ENCODE measurements around the gene CYTH1. TPM values are rescaled to one million over a fixed set of nuclear protein-coding genes. Genes with fewer than 3 reads are reported as not detected.

The CYTH1 gene
- total RNA-seq, 4 donors from 2014 or later, result 103 to 156 (median 142) TPM

GRCh38 chr17:78788451-78788850 lies 6.4 kb upstream of the CYTH1 start:
- no peak for DNase-seq
- no peak for TF ChIP-seq POLR2AphosphoS5 (IDR thresholded peaks at IDR 0.05)
- no peak for TF ChIP-seq POLR2A (IDR thresholded peaks at IDR 0.05)
- no peak for TF ChIP-seq EP300 (IDR thresholded peaks at IDR 0.05; ENCODE audit: low read depth)
- no peak for TF ChIP-seq CTCF (IDR thresholded peaks at IDR 0.05)
- no peak overlapping the region for H3K27ac ChIP-seq
- WGBS, 2 donors (ENCODE audit: low coverage in 1 of 2), result 85 to 98% methylated on average over 3 to 7 of the region's 7 CpGs
- H3K36me3 ChIP-seq, result no peaks in the 10 kb centered on the region
- H3K4me1 ChIP-seq, result peaks cover 8 to 34% (median 16%) of the 10 kb centered on the region in 4 donors
- no peaks in the 10 kb centered on the region for H3K9me3 ChIP-seq
- no peak overlapping the region for H3K4me3 ChIP-seq
- in situ Hi-C loops (cut with MboI; ENCODE audit: low pct_ligation_motif_present in 1 of 4, low pct_unique_long_range_greater_than_20kb in 1 of 4, low sequenced_read_pairs in 3 of 4) (no loop called here), intact Hi-C loops (cut with DNase I; ENCODE audit: low total_unique reads) (no loop called here)
- H3K27me3 ChIP-seq, result no peaks in the 10 kb centered on the region

GRCh38 chr17:78787444-78787843 lies 5.4 kb upstream of the CYTH1 start:
- intact Hi-C loops (cut with DNase I; ENCODE audit: low total_unique reads), result no loop called here
- H3K36me3 ChIP-seq, result no peaks in the 10 kb centered on the region
- no peak for DNase-seq
- TF ChIP-seq POLR2A (IDR thresholded peaks at IDR 0.05) (no peak), CTCF (IDR thresholded peaks at IDR 0.05) (no peak), POLR2AphosphoS5 (IDR thresholded peaks at IDR 0.05) (no peak), EP300 (IDR thresholded peaks at IDR 0.05; ENCODE audit: low read depth) (no peak)
- no peaks in the 10 kb centered on the region for H3K27me3 ChIP-seq
- H3K4me3 ChIP-seq, result no peak overlapping the region
- peaks cover 11 to 43% (median 22%) of the 10 kb centered on the region in 4 donors for H3K4me1 ChIP-seq
- in situ Hi-C loops (cut with MboI; ENCODE audit: low pct_ligation_motif_present in 1 of 4, low pct_unique_long_range_greater_than_20kb in 1 of 4, low sequenced_read_pairs in 3 of 4), result no loop called here
- H3K9me3 ChIP-seq, result no peaks in the 10 kb centered on the region
- 86% methylated on average over 7 of the region's 7 CpGs; no CpG with 5 or more reads in 1 of the 2 donors for WGBS, 2 donors (ENCODE audit: low coverage in 1 of 2)
- H3K27ac ChIP-seq, result no peak overlapping the region

- H3K4me3 ChIP-seq, result no peak overlapping the region
- intact Hi-C loops (cut with DNase I; ENCODE audit: low total_unique reads), result no loop called here
- H3K27ac ChIP-seq, result no peak overlapping the region
- H3K27me3 ChIP-seq, result no peaks in the 10 kb centered on the region
- no peak for DNase-seq
- H3K4me1 ChIP-seq, result peaks cover 11 to 38% (median 28%) of the 10 kb centered on the region in 4 donors
- H3K36me3 ChIP-seq, result no peaks in the 10 kb centered on the region
- WGBS, 2 donors (ENCODE audit: low coverage in 1 of 2), result 95 to 100% methylated on average over 1 of the region's 1 CpG
- TF ChIP-seq CTCF (IDR thresholded peaks at IDR 0.05), result no peak
- TF ChIP-seq POLR2A (IDR thresholded peaks at IDR 0.05), result no peak
- TF ChIP-seq POLR2AphosphoS5 (IDR thresholded peaks at IDR 0.05), result no peak
- no peak for TF ChIP-seq EP300 (IDR thresholded peaks at IDR 0.05; ENCODE audit: low read depth)
- in situ Hi-C loops (cut with MboI; ENCODE audit: low pct_ligation_motif_present in 1 of 4, low pct_unique_long_range_greater_than_20kb in 1 of 4, low sequenced_read_pairs in 3 of 4), result no loop called here
- no peaks in the 10 kb centered on the region for H3K9me3 ChIP-seq
These were observed 3.6 kb upstream of the CYTH1 start for GRCh38 chr17:78785663-78786057.

- peaks cover 11 to 39% (median 29%) of the 10 kb centered on the region in 4 donors for H3K4me1 ChIP-seq
- DNase-seq, result no peak
- no peak for TF ChIP-seq CTCF (IDR thresholded peaks at IDR 0.05)
- no peak for TF ChIP-seq POLR2A (IDR thresholded peaks at IDR 0.05)
- TF ChIP-seq POLR2AphosphoS5 (IDR thresholded peaks at IDR 0.05), result no peak
- TF ChIP-seq EP300 (IDR thresholded peaks at IDR 0.05; ENCODE audit: low read depth), result no peak
- intact Hi-C loops (cut with DNase I; ENCODE audit: low total_unique reads), result no loop called here
- 80 to 93% methylated on average over 4 to 12 of the region's 12 CpGs for WGBS, 2 donors (ENCODE audit: low coverage in 1 of 2)
- no peaks in the 10 kb centered on the region for H3K27me3 ChIP-seq
- H3K9me3 ChIP-seq, result no peaks in the 10 kb centered on the region
- no peak overlapping the region for H3K27ac ChIP-seq
- H3K36me3 ChIP-seq, result no peaks in the 10 kb centered on the region
- no peak overlapping the region for H3K4me3 ChIP-seq
- in situ Hi-C loops (cut with MboI; ENCODE audit: low pct_ligation_motif_present in 1 of 4, low pct_unique_long_range_greater_than_20kb in 1 of 4, low sequenced_read_pairs in 3 of 4), result no loop called here
These were observed 3.1 kb upstream of the CYTH1 start for GRCh38 chr17:78785011-78785662.
